HG03460 (cell line): ENCODE results near the gene TTC21B.
A peak's percentile ranks its signal among the peaks of the same experiment; 100 is the strongest.

Experiments
- ATAC-seq: cut with Tn5 transposase; IDR thresholded peaks from one replicate; pipeline ENCODE4 v1.9.1; 2021; ENCODE audit not compliant: unreplicated experiment

Gene TTC21B

DNA sequence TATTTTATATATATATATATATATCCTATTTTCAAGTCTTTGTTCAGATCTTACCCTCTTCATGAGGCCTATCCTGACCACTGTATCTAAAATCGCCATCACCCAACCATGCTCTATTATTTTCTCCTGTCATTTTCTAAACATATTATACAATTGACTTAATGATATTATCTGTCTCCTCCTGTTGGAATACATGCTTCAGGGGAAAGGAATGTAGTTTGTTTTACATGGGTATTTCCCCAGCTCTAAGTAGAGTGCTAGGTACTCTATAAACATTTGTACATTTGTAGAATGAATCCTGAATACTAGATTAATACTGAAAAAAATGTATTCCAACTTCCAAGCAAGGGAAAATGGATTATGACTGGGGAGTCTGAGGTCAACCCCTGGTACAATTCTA is 26.2 kb downstream of the TTC21B start:
- ATAC-seq = no peak

GRCh38 chr2:165924946-165925345 is 28.6 kb downstream of the TTC21B start:
- ATAC-seq = no peak

GRCh38 chr2:165920748-165921147 is 32.8 kb downstream of the TTC21B start:
- ATAC-seq = no peak

DNA sequence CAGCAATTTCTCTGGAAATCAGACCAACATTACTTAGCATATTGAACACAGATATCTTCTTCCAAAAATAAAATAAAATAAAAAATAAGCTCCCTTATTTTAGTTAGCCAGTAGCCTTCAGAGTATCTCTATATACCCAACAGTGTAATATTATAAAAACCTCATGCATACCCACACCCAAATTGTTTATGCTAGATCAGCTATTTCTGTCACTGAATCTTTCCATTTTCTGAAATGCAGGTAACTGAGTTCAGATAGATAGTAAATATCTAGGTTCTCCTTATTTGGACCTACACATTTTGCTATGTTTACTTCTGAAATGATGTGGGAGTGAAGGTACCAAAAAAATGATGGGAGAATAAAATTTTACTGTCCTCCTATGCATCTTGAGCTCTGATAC is 39.9 kb downstream of the TTC21B start:
- ATAC-seq = no peak

DNA sequence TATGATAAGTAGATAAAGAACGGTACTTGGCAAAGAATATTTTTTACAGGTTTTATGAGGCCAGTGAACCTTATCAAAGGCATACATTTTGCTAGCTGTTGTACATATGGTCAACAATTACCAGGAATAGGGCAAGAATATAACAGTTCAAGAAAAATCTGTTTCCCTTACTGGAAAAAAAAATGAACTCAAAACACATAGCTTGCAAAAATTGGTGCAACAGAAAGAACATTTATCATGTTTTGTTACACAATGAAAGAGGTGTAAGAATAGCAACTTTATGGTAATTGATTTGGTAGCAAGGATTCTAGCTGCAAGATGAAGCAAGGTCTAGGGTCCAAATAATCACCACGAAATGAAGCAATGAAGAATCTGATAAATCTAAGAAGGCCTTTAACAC is 41.6 kb downstream of the TTC21B start:
- no peak for ATAC-seq

- no peak for ATAC-seq
These were observed 42.3 kb downstream of the TTC21B start for GRCh38 chr2:165911231-165911630.

DNA sequence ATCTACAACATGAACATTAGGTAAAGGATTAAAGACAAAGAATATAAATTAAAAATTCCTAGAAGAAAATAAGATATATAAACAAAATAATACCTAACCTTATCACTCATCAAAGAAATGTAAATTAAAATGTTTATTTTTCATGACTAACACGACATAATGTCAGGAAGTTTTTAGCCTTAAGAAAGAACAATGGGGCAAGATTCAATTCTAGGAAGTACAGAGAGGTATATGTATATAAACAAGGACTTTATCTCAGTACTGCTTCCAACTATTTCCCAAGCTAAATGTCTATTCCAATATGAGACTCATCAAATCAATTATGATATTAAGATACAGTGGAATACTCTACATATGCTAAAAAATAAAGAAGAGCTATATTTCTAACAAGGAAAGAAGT is 44.1 kb downstream of the TTC21B start:
- ATAC-seq = no peak

GRCh38 chr2:165905854-165906253 is 47.7 kb downstream of the TTC21B start:
- ATAC-seq = no peak

DNA sequence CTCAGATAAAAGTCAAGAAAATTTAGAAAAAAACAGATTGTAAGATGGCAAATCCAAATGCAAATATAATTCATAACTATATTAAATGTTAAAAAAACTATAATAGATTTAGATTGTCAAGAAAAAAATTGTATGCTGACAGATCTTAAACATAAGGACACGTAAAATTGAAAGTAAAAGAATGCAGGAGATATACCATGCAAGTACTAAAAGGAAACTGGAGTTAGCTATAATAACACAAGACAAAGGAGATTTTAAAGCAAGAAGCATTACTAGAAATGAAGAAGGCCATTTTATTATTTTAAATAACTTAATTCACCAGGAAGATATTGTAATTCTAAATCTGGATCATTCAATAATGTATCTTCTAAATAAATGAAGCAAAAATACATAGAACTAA is 48.3 kb downstream of the TTC21B start:
- no peak for ATAC-seq

GRCh38 chr2:165904432-165904831 is 49.1 kb downstream of the TTC21B start:
- no peak for ATAC-seq

- no peak for ATAC-seq
These were observed 50.2 kb downstream of the TTC21B start for GRCh38 chr2:165903406-165903805.

DNA sequence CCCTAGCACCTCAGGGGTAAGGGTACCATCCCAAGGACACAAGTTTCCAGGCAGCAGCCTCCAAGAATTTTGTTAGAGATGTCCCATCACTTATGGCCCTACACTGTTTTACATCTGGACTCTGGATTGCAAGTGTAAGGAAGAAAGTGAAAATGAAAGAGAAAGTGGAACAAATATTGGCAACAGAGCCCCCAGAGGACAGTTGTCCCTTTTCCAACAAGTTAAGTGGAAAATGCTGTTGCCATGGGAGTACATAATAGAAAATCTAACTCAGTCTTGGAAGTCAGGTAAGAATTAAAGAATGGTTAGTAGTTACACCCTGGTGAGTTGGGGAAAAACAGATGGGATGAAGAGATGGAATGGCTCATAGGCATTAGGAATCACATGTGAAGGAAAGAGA is 50.6 kb downstream of the TTC21B start:
- ATAC-seq = no peak

DNA sequence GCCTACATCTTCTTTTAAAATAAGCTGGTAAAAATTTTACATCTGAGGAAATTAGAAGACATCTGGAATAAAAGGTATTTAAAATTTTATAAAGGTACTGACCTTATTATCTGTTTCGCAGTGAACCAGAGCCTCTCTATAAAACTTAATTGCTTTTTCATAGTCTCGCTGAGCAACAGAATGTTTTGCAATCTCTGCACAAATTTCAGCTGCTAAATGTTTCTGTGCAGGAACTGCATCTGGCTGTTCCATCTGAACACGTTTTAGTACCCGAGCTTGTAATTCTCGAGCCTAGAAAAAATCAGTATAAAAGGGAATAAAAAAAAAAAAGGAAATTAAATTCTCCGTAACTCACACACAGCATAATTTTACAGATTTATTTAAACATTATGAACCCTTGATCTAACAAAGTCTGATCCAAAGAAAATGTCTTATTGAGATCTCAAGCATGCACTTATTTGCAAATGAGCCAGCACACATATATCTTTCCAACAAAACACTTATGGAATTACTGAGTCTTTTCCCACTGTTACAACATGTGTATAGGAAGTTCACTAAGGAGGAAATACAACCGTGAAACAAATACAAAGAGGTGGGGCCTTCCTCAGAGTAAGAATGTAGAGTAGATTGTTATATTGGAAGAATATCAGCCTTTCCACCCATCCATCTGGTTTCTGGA is 51.8 kb downstream of the TTC21B start:
- ATAC-seq = no peak

GRCh38 chr2:165899311-165899710 is 54.3 kb downstream of the TTC21B start:
- ATAC-seq = no peak

GRCh38 chr2:165898381-165898780 is 55.2 kb downstream of the TTC21B start:
- ATAC-seq = no peak

- peak; percentile 42 for ATAC-seq
These were observed 55.9 kb downstream of the TTC21B start for GRCh38 chr2:165897726-165898125.

DNA sequence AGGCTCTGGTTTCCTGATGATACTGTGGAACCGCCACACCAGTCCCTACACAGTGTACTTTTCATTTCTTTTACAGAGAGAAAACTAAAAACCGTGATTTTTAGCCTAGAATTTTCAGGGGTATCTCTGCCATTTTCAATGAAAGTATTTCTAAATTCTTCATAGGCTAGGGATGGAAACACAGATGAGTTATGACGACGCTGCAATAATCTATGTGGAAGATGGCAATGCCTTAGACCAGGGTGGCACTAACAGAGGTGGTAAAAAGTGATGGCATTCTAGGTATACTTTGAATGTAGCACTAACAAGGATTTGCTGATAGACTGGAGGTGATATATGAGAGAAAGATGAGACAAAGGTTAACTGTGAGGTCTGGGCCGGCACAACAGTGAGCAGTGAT is 56.5 kb downstream of the TTC21B start:
- no peak for ATAC-seq

DNA sequence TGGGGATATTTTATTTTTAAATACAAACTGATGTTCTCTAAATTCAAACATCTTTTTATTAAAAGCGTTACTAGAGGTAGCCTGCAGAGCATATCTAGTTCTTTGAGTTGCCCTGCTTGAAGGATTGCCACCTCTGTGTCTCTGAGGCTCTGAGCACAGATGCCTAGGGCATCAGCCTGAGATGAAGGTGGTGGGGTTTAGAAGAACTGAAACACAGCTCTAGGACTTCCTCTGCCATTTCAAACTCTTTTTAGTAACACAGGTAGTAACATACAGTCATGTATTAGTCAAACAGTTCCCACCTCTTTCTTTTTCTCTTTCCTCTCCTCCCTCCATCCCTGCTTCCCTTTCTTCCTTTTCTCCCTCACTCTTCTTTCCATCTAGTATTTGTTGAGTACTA is 57.6 kb downstream of the TTC21B start:
- ATAC-seq = peak; percentile 98

- ATAC-seq = no peak
These were observed 60.0 kb downstream of the TTC21B start for GRCh38 chr2:165893556-165893955.

DNA sequence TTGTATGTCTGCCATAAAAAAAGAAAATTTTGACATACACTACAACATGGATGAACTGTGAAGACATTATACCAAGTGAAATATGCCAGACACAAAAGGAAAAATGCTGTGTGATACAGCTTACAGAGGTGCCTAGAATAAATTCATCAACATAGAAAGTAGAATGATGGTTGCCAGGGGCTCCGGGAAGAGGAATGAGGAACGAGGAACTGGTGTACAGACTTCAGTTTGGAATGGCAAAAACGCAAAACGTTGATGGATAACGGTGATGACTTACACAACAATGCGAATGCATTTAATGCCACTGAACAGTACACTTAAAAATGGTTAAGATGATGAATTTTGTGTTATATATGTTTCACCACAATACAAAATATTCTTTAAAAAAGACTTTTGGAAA is 61.0 kb downstream of the TTC21B start:
- no peak for ATAC-seq

DNA sequence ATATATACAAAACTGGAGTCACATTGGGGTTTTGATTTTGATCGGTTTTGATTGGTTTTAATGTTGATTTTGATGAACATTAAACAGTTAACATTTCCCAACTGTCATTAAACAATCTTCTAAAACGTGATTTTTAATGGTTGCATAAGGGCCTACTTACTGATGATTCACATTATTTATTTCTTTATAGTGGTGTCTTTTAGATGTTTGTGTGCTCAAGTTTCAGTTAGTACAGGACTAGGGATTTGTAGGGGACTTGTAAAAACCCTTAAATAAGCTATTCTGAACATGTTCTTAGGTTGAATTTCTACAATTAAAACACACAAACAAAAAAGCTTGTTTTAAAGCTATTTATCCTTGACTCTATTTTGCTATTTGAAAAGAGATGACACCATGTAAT is 61.6 kb downstream of the TTC21B start:
- no peak for ATAC-seq

DNA sequence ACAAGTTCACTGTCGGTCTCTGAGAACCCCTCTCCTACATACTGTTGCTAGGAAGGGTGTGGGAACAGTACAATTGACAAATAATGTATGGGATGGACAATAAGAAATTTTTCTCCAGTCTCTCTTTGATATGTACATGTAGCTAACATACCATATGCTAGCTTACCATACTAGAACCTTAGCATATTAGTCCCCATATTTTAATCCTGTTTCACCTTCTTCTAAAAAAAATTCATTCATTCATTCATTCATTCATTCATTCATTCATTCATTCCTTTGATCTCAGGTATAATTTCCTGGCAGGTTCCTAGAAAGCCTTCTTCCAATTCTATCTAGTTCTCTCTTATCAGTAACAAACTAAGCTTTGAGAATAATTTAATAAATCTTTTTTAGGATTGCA is 62.2 kb downstream of the TTC21B start:
- no peak for ATAC-seq

GRCh38 chr2:165889798-165890197 is 63.8 kb downstream of the TTC21B start:
- no peak for ATAC-seq
